Right kidney (tissue), 1 donor: ENCODE data around the gene ARID1B.

Experiments used
- DNase-seq: peaks from one replicate; pipeline ENCODE4 v3.0.0-alpha.2; 2016

ARID1B gene

GRCh38 chr6:156824142-156824541, 47.0 kb downstream of the ARID1B start:
- DNase-seq, result no peak

DNA sequence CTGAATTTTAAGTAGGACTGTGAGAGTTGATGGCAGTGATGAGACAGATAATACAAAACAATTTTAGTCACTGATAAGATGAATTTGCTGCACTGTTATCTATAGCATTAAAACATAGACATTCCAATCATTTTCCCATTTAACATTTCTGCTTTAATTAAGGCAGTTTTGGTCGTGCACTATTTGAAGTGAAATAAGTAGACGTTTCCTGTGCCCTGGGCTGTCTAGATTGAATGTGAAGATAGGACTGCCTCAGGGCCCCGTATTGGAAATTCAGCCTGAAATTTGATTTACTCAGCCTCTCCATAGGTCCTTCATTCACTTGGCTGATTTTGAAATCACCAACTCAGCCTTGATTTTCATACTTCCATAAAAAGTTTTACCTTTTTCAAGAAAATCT, 48.3 kb downstream of the ARID1B start:
- DNase-seq, result no peak

DNA sequence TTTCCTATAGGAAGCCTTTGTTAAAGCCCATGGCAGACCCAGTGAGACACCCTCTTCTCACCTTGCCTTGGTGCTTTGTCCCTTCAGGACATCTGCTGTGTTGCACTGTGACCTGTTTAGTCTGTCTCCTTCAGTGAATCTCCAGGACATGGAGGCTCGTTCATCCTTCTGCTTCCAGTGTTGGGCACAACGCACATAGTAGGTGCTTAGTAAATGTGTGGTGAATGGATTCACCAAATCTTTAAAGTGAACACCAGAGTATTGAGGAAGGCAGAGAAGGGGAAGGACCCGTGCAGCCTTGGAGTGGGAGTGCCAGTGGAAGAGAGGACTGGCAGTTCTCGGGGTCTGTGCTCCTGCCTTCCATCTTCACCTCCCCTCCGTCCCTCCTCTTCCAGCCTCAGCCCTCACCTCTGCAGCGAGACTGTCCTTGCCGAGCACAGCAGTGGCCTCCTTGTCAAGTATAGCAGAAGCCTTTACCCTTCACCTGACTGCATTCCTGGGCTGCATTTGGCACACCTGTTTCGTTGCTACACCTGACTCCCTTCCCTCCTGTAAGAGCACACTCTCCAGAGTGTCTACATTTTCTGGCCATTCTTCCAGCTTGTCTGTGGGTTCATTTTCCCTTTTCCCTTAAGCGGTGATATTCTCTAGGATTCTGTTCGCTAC, 49.2 kb downstream of the ARID1B start:
- no peak for DNase-seq

GRCh38 chr6:156827382-156827781, 50.2 kb downstream of the ARID1B start:
- no peak for DNase-seq

- DNase-seq, result no peak
These were observed 51.1 kb downstream of the ARID1B start for GRCh38 chr6:156828280-156828703.

DNA sequence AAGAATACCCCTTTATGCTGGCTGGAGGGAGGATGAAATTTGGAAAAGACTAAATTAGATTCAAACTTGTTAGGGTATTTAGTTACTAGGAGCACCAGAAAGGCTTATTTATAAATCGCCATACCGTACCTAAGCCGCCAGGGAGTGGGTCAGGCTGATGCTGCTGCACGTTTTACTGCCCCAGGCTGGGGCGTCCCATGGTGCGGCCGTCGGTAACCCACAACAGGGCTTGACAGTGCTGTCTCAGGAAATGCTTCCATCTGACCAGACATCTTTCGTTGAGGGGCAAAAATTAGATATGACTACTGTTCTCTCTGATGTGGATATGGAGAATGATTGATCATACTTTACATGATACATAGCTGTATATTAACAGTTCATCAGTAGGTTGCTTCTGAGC, 52.9 kb downstream of the ARID1B start:
- no peak for DNase-seq

GRCh38 chr6:156832231-156832647, 55.1 kb downstream of the ARID1B start:
- no peak for DNase-seq

GRCh38 chr6:156832669-156833068, 55.5 kb downstream of the ARID1B start:
- DNase-seq, result no peak

GRCh38 chr6:156833755-156834154, 56.6 kb downstream of the ARID1B start:
- no peak for DNase-seq

- DNase-seq, result no peak
These were observed 62.0 kb downstream of the ARID1B start for GRCh38 chr6:156839129-156839528.

DNA sequence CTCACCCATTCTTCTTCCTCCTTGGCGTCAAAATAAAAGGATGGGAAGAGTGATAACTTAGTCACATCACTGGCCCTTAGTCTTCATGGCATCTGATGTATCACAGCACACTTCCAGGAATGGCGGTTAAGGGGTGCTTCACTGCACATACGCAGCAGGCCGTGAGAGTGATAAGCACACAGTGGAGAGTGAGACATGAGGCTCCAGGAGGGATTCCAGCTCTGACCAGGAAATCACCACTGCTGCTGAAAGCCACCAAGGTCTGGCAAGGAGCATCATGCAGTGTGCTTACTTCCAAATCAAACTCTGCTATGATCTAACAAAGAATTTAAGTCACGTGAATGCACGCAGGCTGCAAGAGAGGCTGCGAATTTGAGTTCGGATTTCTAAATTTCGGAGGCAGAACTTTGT, 62.4 kb downstream of the ARID1B start:
- DNase-seq, result no peak

- no peak for DNase-seq
These were observed 63.0 kb downstream of the ARID1B start for GRCh38 chr6:156840136-156840535.

GRCh38 chr6:156840606-156841005, 63.4 kb downstream of the ARID1B start:
- no peak for DNase-seq

- no peak for DNase-seq
These were observed 64.3 kb downstream of the ARID1B start for GRCh38 chr6:156841508-156841907.

DNA sequence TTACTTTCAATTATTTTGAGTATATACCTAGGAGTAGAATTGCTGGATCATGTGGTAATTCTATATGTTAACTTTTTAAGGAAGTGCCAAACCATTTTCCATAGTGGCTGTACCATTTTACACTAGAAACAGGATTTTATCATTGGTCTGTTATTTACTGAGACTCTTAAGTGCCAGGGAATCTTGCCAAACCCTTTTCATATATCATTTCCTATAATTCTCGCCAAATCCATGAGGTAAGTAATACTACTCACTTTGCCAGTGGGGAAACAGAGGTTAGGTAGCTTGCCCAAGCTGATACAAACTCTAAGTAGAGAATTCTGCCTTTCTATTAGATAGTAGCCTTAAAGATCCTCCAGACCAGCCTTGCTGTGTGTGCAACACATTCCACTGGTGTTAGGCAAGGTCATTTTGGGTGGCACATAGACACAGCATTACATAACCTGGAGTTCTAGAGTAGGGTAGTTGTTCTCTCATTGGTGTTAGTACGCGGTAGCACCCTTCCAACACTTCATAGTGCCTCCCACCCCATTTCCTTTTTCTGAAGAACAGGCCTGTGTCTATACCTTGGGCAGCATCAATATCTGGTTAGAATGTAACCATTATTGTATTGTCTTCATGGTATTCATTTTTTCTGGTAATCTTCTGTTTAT, 65.5 kb downstream of the ARID1B start:
- no peak for DNase-seq

DNA sequence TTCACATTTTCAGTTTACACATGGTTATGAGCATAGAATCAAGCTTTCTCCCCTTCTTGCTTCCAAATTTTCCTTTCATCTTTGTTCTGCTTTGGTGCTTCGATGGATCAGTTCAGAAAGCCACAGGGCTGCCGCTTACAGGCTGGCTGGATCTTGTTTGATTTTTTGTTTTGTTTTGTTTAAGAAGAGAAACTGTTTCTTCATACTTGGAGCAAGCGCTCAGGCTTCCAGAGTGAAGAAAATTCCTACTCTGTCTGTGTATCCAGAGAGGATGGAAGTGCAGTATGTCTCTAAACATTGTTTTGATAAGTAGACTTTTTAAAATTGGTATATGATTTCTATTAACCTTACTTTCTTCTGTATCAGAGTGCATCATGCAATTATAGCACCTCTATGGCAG, 66.9 kb downstream of the ARID1B start:
- no peak for DNase-seq

DNA sequence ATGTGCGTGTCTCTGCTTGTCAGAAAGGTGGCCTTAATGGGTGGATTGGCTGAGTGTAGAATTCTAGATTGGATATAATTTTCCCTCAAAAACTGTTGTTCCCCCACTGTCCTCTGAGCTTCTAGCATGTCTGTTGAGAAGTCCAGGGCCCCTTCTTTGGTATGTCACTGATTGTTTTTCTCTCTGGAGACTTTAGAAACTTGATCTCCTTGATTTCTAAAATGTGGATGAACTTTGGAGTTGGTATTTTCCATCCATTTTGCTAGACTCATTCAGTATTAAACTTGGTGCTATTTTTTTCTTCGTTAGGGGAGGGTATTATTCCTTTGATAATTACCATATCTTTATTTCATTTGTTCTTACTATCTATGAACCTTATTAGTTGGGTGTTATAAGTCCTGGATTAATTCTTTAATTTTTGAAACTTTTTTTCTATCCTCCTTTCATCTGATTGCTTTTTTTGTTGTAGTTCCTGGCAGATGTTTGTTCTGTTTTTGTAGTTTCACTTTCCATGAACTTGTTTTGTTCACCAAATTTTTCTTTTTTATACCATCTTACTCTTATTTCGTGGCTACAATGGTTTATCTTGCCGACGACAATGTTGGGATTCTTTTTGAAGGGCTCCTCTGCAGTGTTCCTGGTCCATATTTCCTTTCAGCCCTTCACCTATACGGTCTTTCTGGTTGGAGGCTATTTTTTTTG, 68.4 kb downstream of the ARID1B start:
- no peak for DNase-seq

- DNase-seq, result no peak
These were observed 69.8 kb downstream of the ARID1B start for GRCh38 chr6:156846845-156847599.

- no peak for DNase-seq
These were observed 70.9 kb downstream of the ARID1B start for GRCh38 chr6:156848123-156848522.

GRCh38 chr6:156848533-156848932, 71.4 kb downstream of the ARID1B start:
- peak; percentile 51 for DNase-seq

DNA sequence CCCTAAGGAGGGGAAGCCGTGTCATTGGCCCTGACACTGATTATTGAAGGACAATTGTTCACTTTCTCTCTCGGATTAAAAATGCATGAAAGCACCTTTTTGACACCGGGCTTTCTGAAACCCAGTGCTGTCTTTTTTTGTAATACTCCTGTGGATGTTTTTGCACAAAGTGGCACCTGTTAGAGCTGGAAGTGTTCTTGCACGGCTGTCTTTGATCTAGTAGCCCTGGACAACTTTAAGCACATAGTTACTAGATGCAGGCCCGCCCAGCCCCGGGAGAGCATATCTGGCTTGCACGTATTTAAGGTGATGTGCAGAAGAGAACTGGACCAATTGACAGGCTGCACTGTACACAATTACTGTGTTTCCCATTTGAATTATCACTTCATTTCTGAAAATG, 72.6 kb downstream of the ARID1B start:
- no peak for DNase-seq

GRCh38 chr6:156850353-156850752, 73.2 kb downstream of the ARID1B start:
- no peak for DNase-seq

DNA sequence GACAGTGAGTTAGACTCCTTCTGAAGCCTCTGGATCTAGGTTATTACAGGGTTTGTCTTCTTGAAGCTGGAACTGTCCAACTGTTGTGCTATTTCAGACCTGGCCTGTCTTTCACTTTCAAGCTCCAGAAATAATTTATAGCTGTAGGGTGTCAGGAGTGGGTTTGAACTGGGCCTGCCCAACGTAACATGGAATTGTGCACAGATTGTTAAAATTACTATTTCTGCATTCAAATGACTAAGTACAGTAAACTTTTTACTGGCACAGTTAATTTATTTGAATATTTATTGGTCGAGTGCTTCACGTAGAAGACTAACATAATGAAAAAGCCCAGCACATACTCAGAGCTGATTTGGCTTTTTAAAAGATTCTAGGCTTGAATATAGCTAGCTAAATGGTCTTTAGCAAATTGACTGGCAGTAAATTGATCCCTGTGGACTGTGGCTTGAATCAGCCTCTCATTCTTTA, 74.3 kb downstream of the ARID1B start:
- no peak for DNase-seq
